ENCODE results near the gene LHX8. TPM values are rescaled to one million over a fixed set of nuclear protein-coding genes. Genes with fewer than 3 reads are reported as not detected.

The LHX8 gene
- polyA plus RNA-seq, 1 of the 3 experiments (the other 2 are of a cell fraction) = 0.30 TPM

DNA sequence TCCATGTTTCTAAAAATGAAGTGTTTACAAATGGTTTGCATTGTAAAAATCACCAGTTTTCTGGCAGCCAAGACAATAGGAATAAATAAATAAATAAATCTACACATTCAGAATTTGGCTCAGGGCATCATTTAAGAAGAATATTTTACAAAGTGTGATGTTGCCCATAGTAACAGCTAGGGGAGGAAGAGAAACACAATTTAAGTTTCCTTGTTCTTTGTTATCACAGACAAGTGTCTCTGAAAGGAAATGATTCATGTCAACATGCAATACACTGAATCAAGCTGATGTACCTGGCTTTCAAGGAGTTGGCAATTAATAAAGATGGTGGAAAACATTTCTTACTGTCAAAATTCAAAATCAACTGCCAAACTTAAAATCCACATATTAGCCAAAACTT is 74.7 kb downstream of the LHX8 start:
- no peaks in the 10 kb centered on the region for H3K79me2 ChIP-seq (ENCODE audit: insufficient read depth)
- no peaks in the 10 kb centered on the region for H3K27me3 ChIP-seq (ENCODE audit: insufficient read depth)
- no peaks in the 10 kb centered on the region for H4K20me1 ChIP-seq (ENCODE audit: insufficient read depth)
- no peaks in the 10 kb centered on the region for H3K9me2 ChIP-seq
- no peak overlapping the region for H3K4me3 ChIP-seq (ENCODE audit: low read depth in 2 of 2, low read length in 1 of 2)
- H3K27ac ChIP-seq (ENCODE audit: low read depth in 2 of 2, low read length in 1 of 2) = no peak overlapping the region
- peaks cover 4% of the 10 kb centered on the region for H3F3A ChIP-seq (replicated peaks; ENCODE audit: insufficient read depth)
- H3K36me3 ChIP-seq (replicated peaks in 1 of 2; ENCODE audit: control insufficient read depth in 1 of 2, insufficient read depth in 2 of 2, low read length in 1 of 2) = no peaks in the 10 kb centered on the region
- no peaks in the 10 kb centered on the region for H3K4me1 ChIP-seq (ENCODE audit: control insufficient read depth in 1 of 2, insufficient read depth in 2 of 2, low read depth in 1 of 2, low read length in 1 of 2)
- no peak overlapping the region for H3K4me2 ChIP-seq
- POLR2A ChIA-PET = no interaction called here
- CTCF ChIA-PET = interaction anchor here (1.8 to 4.0 kb wide), 3 partner anchors 25 to 437 kb away, joined by 8 to 21 read pairs (median 10); no protein-coding TSS in a partner anchor
- H3K9me3 ChIP-seq = no peaks in the 10 kb centered on the region
- H2AFZ ChIP-seq (ENCODE audit: low read depth) = no peak overlapping the region
- H3K9ac ChIP-seq = no peak overlapping the region
- TF ChIP-seq, protein P1, sequence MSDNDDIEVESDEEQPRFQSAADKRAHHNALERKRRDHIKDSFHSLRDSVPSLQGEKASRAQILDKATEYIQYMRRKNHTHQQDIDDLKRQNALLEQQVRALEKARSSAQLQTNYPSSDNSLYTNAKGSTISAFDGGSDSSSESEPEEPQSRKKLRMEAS (IDR thresholded peaks at IDR 0.05; ENCODE audit: low read depth) = no peak
- TF ChIP-seq EZH2phosphoT487 (IDR thresholded peaks at IDR 0.05; ENCODE audit: borderline replicate concordance, low read depth) = no peak
- TF ChIP-seq, protein P2, sequence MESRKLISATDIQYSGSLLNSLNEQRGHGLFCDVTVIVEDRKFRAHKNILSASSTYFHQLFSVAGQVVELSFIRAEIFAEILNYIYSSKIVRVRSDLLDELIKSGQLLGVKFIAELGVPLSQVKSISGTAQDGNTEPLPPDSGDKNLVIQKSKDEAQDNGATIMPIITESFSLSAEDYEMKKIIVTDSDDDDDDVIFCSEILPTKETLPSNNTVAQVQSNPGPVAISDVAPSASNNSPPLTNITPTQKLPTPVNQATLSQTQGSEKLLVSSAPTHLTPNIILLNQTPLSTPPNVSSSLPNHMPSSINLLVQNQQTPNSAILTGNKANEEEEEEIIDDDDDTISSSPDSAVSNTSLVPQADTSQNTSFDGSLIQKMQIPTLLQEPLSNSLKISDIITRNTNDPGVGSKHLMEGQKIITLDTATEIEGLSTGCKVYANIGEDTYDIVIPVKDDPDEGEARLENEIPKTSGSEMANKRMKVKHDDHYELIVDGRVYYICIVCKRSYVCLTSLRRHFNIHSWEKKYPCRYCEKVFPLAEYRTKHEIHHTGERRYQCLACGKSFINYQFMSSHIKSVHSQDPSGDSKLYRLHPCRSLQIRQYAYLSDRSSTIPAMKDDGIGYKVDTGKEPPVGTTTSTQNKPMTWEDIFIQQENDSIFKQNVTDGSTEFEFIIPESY (IDR thresholded peaks at IDR 0.05; ENCODE audit: borderline replicate concordance, low read depth) = no peak
- TF ChIP-seq USF2 (IDR thresholded peaks at IDR 0.05; ENCODE audit: borderline replicate concordance, low read depth, low read length) = no peak
- no peak for TF ChIP-seq TCF12 (IDR thresholded peaks at IDR 0.05)
- TF ChIP-seq, protein P3, sequence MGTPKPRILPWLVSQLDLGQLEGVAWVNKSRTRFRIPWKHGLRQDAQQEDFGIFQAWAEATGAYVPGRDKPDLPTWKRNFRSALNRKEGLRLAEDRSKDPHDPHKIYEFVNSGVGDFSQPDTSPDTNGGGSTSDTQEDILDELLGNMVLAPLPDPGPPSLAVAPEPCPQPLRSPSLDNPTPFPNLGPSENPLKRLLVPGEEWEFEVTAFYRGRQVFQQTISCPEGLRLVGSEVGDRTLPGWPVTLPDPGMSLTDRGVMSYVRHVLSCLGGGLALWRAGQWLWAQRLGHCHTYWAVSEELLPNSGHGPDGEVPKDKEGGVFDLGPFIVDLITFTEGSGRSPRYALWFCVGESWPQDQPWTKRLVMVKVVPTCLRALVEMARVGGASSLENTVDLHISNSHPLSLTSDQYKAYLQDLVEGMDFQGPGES (IDR thresholded peaks at IDR 0.05; ENCODE audit: low read depth, low read length) = no peak
- TF ChIP-seq, protein P4, sequence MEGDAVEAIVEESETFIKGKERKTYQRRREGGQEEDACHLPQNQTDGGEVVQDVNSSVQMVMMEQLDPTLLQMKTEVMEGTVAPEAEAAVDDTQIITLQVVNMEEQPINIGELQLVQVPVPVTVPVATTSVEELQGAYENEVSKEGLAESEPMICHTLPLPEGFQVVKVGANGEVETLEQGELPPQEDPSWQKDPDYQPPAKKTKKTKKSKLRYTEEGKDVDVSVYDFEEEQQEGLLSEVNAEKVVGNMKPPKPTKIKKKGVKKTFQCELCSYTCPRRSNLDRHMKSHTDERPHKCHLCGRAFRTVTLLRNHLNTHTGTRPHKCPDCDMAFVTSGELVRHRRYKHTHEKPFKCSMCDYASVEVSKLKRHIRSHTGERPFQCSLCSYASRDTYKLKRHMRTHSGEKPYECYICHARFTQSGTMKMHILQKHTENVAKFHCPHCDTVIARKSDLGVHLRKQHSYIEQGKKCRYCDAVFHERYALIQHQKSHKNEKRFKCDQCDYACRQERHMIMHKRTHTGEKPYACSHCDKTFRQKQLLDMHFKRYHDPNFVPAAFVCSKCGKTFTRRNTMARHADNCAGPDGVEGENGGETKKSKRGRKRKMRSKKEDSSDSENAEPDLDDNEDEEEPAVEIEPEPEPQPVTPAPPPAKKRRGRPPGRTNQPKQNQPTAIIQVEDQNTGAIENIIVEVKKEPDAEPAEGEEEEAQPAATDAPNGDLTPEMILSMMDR (IDR thresholded peaks at IDR 0.05) = no peak
- TF ChIP-seq RFX5 (IDR thresholded peaks at IDR 0.05; ENCODE audit: low read length) = no peak
- no peak for TF ChIP-seq RAD21 (IDR thresholded peaks at IDR 0.05; ENCODE audit: low read length)
- no peak for TF ChIP-seq TEAD4 (IDR thresholded peaks at IDR 0.05; ENCODE audit: borderline replicate concordance, insufficient read depth)
- no peak for TF ChIP-seq NFIC (IDR thresholded peaks at IDR 0.05; ENCODE audit: borderline replicate concordance)
- TF ChIP-seq GABPA (IDR thresholded peaks at IDR 0.05; ENCODE audit: low read depth) = no peak
- no peak for TF ChIP-seq YY1 (IDR thresholded peaks at IDR 0.05; ENCODE audit: low read depth)
- TF ChIP-seq TAF1 (IDR thresholded peaks at IDR 0.05; ENCODE audit: borderline replicate concordance, low read depth, low read length) = no peak
- no peak for TF ChIP-seq FOXM1 (IDR thresholded peaks at IDR 0.05; ENCODE audit: low read depth)
- no peak for TF ChIP-seq FOSL2 (IDR thresholded peaks at IDR 0.05; ENCODE audit: borderline replicate concordance, low read depth)
- TF ChIP-seq SIN3A (IDR thresholded peaks at IDR 0.05; ENCODE audit: borderline replicate concordance, low read depth, low read length) = no peak
- DNase-seq = no peak

Small RNAs within 50 kb of the gene (small RNA-seq; reads per million reads assigned to genes)
- gene RNU6-622P = 0 reads per million in 7 experiments
